Right hindlimb (tissue), 1 donor: ENCODE measurements around the gene NLGN3.
A peak's percentile ranks its signal among the peaks of the same experiment; 100 is the strongest.

Experiments
- DNase-seq: peaks from one replicate; pipeline ENCODE4 v3.0.0-alpha.2; 2018

NLGN3 gene

DNA sequence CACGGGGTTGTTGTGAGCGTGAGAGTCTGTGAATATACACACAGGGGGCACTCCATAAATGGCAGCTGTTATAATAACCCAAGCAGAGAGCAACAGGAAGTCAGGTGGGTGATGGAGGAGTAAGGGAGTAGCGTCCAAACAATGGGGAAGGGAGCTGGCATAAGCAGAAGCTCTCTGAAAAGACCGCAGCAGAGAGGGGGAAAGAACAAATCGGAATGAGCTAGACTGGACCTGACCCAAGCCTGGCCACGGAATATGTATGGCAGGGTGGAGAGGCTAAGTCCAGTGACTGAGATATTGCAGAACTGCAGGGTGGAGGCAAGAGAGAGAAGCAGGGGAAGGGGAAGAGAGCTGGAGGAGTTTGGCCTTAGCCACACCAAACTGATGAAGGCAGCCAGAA, 71.8 kb downstream of the NLGN3 start:
- DNase-seq: peak; percentile 17

DNA sequence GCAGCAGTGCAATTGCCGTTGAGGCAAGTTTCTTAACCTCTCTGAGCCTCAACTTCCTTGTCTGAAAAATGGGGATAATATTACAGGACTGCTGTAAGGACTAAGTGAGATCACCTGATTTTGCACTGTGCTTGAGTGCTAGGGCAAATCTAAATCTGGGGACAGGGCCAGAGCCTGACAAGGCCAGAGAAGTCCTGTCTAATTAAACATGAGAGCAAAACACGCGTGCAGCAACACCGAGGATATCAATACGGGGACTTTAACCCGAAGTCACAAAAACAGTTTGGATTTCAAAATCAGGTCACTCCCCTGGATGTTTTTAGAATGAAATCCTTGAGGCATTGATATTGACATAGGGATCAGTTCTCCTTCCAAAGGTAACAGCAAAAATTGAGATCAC, 72.7 kb downstream of the NLGN3 start:
- DNase-seq: no peak
